A549 (cell line): ENCODE data around the gene ABCF2.

ENCODE experiments used
- BCL3 ChIP-seq: fragments of >200 bp; sonication (Bioruptor Twin); formaldehyde crosslinking; IDR thresholded peaks from 3 replicates; pipeline ENCODE4 v1.6.1; 2016
- CEBPB ChIP-seq, 2 experiments: fragments of >200 bp in 1 of 2; sonication (Bioruptor Twin) in 1 of 2; formaldehyde crosslinking in 1 of 2; IDR thresholded peaks; 2 replicates each; pipeline ENCODE4 v1.6.1; 2012 to 2016
- CHD4 ChIP-seq: fragments of 200-600 bp; sonication (generic); IDR thresholded peaks from 2 replicates; pipeline ENCODE4 v1.6.1; 2016; ENCODE audit warnings: antibody characterized with exemption, mild to moderate bottlenecking, borderline replicate concordance
- CTCF ChIP-seq: fragments of >200 bp; sonication (Bioruptor Twin); formaldehyde crosslinking; IDR thresholded peaks from 3 replicates; pipeline ENCODE4 v1.5.1; 2016
- FOSL2 ChIP-seq, 2 experiments: fragments of 450-650 bp in 1 of 2; fragments of >200 bp in 1 of 2; sonication (Bioruptor Twin) in 1 of 2; formaldehyde crosslinking; IDR thresholded peaks; 2 replicates each; pipeline versions ENCODE4 v1.5.0 to v1.6.1; 2016 to 2020; ENCODE audit warnings: mild to moderate bottlenecking in 1 of 2, moderate library complexity in 1 of 2
- GATA3 ChIP-seq: IDR thresholded peaks from 2 replicates; pipeline ENCODE4 v1.6.1; 2012; ENCODE audit warnings: borderline replicate concordance
- JUN ChIP-seq, 2 experiments: fragments of >200 bp; sonication (Bioruptor Twin); formaldehyde crosslinking; IDR thresholded peaks; 2 replicates in 1 of 2; 3 replicates in 1 of 2; pipeline ENCODE4 v1.6.1; 2016 to 2017
- JUNB ChIP-seq: fragments of >200 bp; sonication (Bioruptor Twin); formaldehyde crosslinking; IDR thresholded peaks from 2 replicates; pipeline ENCODE4 v1.6.1; 2016
- MYC ChIP-seq: IDR thresholded peaks from 2 replicates; pipeline ENCODE4 v1.6.1; 2012; ENCODE audit warnings: mild to moderate bottlenecking, inconsistent platforms, low read length, improper control_type of control experiment, borderline replicate concordance
- NPAS2 ChIP-seq: fragments of 250-450 bp; sonication (Bioruptor Pico); IDR thresholded peaks from 2 replicates; pipeline ENCODE4 v1.8.0; 2022; ENCODE audit warnings: mild to moderate bottlenecking, moderate library complexity, borderline replicate concordance
- POLR2A ChIP-seq: IDR thresholded peaks from 2 replicates; pipeline ENCODE4 v1.6.1; 2012; ENCODE audit warnings: mild to moderate bottlenecking, low read length
- RAD21 ChIP-seq, 2 experiments: fragments of >200 bp in 1 of 2; sonication (Bioruptor Twin) in 1 of 2; formaldehyde crosslinking in 1 of 2; IDR thresholded peaks in 1 of 2; conservative IDR thresholded peaks in 1 of 2; 2 replicates in 1 of 2; 3 replicates in 1 of 2; pipeline ENCODE4 v1.6.1; 2012 to 2018; ENCODE audit warnings: inconsistent platforms in 1 of 2
- RFX5 ChIP-seq: fragments of 450-650 bp; IDR thresholded peaks from 2 replicates; pipeline ENCODE4 v1.7.1; 2014; ENCODE audit warnings: antibody characterized with exemption, mild to moderate bottlenecking, moderate library complexity

GRCh38 chr7:151233804-151234203, 6.8 kb upstream of the ABCF2 start:
- TF ChIP-seq JUNB (no peak), MYC (no peak), CTCF (no peak), FOSL2 (IDR thresholded peaks at IDR 0.05) (no peak), FOSL2 (CRISPR knock-in tag; IDR thresholded peaks at IDR 0.05) (no peak), CEBPB (IDR thresholded peaks at IDR 0.05) (no peak), POLR2A (no peak), NPAS2 (no peak), BCL3 (no peak), RAD21 (conservative IDR thresholded peaks at IDR 0.05 in 1 of 2, IDR thresholded peaks at IDR 0.05 in 1 of 2) (no peak), CHD4 (no peak), GATA3 (no peak), JUN (IDR thresholded peaks at IDR 0.05) (no peak), RFX5 (no peak)
